GM13976 (cell line): ENCODE measurements around the gene ARID5A.

Experiments
- DNase-seq: peaks from one replicate; pipeline ENCODE4 v3.0.0; 2012; ENCODE audit warnings: low spot score
- in situ Hi-C: fragments of 300-500 bp; cut with MboI; formaldehyde crosslinking; loops from one replicate; pipeline ENCODE4 v1.12.0; 2022; ENCODE audit warnings: low sequenced_read_pairs, mixed read lengths, inconsistent platforms; ENCODE audit not compliant: unreplicated experiment
- TF ChIP-seq, protein P1 (sequence below): IDR thresholded peaks from 2 replicates; pipeline ENCODE4 v1.5.1; 2012; ENCODE audit warnings: borderline replicate concordance, mild to moderate bottlenecking; ENCODE audit not compliant: insufficient read depth; ENCODE audit errors: extremely low read depth, missing control alignments, control extremely low read depth

The ARID5A gene

DNA sequence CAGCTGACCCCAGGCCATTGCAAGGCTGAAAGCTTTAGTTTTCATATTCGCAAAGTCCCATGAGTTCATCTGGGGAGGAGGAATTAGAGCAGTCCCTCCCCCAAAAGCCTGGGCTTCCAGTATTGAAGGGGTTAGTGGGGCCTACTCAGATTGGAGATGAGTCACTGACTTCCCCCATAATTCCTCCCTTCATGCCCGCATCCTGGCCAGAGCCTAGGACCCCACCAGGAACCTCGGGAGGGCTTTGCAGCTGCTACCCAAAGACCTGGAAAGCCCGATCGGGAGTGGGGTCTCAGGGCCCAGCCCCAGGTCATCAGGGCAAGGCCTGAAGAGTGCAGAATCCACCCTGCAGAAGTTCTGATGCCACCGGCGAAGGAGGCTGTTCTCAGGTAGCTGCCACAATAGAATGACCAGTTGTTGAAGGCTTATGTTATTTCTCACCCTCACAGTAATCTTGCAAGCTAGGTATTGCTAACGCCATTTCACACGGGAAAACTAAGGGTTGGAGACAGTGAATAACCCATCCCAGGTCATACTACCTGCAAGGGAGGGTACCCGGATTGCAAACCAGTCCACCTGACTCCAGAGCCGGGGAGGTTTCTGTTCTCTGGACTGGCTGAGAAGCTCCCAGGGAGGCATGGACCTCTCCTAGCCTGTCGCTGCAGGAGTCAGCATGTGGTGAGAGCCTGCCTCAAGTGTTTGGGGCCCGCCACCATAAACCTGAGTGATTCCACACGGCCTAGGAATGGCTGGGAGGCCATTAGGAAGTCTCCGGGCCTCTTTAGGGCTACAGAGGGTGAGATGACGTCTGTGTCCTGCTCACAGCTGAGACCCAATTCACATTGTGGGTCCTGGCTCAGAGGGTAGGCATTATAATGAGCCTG, 5.8 kb upstream of the ARID5A start:
- in situ Hi-C loops, result no loop called here
- DNase-seq, result no peak
- TF ChIP-seq, protein P1, sequence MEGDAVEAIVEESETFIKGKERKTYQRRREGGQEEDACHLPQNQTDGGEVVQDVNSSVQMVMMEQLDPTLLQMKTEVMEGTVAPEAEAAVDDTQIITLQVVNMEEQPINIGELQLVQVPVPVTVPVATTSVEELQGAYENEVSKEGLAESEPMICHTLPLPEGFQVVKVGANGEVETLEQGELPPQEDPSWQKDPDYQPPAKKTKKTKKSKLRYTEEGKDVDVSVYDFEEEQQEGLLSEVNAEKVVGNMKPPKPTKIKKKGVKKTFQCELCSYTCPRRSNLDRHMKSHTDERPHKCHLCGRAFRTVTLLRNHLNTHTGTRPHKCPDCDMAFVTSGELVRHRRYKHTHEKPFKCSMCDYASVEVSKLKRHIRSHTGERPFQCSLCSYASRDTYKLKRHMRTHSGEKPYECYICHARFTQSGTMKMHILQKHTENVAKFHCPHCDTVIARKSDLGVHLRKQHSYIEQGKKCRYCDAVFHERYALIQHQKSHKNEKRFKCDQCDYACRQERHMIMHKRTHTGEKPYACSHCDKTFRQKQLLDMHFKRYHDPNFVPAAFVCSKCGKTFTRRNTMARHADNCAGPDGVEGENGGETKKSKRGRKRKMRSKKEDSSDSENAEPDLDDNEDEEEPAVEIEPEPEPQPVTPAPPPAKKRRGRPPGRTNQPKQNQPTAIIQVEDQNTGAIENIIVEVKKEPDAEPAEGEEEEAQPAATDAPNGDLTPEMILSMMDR, result no peak

DNA sequence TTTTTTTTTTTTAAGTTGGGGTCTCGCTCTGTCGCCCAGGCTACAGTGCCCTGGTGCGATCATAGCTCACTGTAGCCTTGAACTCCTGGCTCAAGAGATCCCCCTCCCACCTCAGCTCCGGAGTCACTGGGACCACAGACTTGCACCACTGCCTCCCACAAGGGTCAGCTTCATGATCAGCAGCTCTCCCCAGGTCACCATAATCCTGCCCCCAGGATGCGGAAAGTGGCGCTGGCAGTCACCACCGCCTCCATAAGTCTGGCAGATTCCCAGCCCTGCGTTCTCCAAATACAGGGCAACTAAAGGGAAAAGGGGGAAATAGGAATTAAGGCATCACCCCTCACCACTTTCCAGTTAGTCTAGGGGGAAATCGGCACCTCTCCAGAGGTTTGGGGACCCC, 5.2 kb upstream of the ARID5A start:
- TF ChIP-seq, protein P1, result no peak
- no peak for DNase-seq
- in situ Hi-C loops, result no loop called here

DNA sequence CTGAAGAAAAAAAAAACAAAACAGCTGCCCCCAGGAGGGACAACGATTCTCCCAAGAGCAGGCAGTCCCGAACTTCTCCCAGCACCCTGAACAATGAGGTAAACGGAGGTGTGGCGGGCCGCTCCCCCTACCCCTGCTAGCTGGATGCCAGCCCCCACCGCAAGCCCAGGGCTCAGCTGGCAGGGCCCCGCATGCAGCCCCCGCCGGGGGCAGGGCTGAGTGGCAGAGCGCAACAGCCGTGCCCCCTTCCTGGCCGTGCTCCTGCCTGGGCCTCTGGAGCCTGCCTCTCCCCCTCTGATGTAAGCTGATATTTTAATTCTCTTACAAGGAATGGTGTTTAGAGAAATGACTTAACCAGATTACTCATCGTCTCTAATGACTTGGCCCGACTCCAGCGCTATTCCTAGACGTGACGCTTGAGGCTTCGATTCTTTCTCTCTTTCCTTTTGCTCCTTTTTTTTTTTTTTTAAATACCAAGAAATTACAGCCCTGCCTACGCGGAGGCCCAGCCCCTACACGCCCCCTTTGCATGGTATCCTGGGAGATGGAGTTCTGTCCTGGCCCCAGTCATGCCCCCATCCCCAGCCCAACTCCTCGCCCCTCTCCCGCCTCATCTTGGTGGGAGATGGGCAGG, 4.6 kb upstream of the ARID5A start:
- in situ Hi-C loops, result no loop called here
- DNase-seq, result peak; percentile 87
- TF ChIP-seq, protein P1, result no peak

DNA sequence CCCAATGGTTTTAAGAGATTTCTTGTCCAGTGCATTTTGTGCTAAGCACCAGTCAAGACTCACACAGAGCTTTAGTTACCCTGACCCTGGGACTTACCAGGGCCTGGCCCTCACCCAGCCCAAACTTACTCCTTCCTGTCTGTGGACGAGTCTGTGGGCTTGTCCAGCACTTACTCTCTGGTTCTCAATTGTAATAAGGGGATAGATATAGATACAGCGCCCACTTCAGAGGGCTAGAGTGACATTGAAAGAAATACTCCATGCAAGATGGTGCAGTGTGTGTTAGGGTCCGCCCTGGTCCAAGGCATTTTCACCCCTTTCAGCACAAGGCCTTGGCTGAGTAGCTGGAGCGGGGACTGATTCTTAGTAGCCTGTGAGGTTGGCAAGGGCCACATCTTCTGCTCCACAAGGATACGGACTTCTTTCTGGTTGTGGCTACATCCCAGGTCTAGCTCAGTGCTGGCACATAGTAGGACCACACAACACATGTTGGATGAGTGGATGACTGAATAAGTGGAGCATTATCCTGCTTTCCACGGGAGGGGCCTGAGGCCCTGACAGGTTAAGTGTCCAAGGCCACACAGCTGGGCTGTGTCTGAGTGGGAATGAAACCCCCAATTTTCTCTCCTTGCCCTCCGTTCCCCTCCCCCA, 3.8 kb upstream of the ARID5A start:
- in situ Hi-C loops, result no loop called here
- TF ChIP-seq, protein P1, result no peak
- no peak for DNase-seq

DNA sequence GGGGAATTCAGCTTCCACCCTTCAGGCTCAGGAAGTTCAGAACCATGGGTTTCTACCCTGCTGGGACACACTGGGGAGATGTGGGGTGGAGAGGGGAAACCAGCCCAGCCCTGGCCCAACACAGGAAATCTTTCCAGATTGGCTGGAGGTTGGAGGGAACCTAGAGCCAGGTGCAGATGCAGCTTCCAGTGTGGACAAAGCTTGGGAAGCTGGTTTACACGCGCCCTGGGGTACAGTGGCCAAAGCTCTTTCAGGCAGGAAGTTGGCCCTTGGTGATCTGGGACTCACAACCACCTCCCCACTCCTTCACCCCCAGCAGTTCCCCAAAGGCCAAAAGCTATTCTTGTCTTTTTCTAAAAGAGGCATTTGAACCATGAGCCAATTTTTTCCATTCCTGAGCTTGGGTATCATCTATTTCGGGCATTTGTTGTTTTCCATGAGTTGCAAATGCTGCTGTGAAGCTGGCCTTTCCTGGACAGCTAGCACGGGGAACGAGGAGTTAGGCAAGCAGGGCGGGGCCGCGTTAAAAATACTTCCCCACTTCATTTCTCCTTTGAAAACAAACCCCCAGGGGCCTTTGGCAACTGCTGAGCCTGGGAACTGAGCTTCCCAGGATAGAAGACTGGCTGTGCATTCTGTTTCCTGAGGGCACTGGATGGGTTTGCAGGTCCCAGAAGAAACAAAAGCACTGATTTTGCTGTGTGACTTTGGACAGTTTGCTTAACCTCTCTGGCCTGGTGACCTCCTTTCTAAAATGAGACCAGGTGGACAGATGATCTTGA, 3.1 kb upstream of the ARID5A start:
- TF ChIP-seq, protein P1, result no peak
- DNase-seq, result no peak
- in situ Hi-C loops, result no loop called here

DNA sequence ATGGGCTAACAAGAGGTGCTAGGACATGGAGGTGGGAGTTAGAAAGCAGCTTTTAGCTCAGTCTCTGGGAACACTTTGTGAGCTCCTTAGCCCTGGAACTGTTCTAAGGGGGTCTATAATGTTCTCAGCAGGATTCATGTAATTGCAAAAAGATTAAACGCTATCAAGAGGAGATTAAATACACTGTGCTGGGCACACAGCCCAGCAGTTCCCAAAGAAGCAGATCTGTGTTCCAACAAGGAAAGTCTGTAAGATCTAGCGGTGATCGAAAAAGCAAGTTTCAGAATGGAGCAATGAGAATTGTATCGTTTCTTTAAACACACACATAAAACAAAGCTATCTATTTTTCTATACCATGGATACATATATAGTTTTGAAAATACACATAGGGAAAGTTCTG, 2.4 kb upstream of the ARID5A start:
- TF ChIP-seq, protein P1, result no peak
- in situ Hi-C loops, result no loop called here

More for the DNA sequence above, 2.4 kb upstream of the ARID5A start:
- no peak for DNase-seq
